DMS79 treated with DMSO at 0.1 percent for 48 hours (cell line): ENCODE data around the gene TREML4.
"Not testable (repeated sequence)": the region's sequence is repeated elsewhere in the genome, so short reads cannot be mapped to it uniquely, and the experiment has no call there.

Experiments
- DNase-seq: peaks from one replicate; lab custom pipeline; 2025; lab: John Stamatoyannopoulos, UW

TREML4 gene

GRCh38 chr6:41204156-41204555 is 24.0 kb upstream of the TREML4 start:
- DNase-seq: no peak

DNA sequence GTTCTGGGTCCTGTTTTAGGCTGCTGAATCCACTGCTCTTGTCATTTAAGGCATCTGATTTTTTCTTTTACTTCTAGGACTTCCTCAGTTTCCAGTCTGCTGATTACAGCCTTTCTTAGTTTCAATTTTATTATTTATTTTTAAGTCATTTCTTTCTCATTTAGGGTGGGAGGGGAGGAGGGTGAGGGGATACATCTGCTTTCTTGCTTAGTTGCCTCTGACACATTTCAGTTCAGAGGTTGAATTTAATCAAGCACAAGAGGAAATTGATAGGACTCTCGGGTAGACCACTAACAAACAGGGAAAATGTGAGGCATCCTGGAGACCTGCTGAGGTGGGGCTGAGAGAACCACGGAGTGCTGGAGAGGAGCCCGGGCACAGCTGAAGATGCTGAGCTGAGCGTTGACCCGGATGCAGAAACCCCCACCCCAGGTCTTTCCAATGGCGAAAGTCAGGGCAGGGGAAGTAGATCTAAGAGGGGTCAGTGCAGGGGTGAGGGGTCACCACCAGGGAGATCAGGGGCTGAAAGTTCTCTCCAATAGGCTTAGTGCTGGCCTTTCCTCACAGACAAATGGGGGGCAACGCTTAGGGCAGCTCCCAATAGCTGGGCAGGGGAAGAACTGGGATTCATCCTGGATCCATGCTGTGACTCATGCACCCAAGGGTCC is 19.6 kb upstream of the TREML4 start:
- DNase-seq: no peak

DNA sequence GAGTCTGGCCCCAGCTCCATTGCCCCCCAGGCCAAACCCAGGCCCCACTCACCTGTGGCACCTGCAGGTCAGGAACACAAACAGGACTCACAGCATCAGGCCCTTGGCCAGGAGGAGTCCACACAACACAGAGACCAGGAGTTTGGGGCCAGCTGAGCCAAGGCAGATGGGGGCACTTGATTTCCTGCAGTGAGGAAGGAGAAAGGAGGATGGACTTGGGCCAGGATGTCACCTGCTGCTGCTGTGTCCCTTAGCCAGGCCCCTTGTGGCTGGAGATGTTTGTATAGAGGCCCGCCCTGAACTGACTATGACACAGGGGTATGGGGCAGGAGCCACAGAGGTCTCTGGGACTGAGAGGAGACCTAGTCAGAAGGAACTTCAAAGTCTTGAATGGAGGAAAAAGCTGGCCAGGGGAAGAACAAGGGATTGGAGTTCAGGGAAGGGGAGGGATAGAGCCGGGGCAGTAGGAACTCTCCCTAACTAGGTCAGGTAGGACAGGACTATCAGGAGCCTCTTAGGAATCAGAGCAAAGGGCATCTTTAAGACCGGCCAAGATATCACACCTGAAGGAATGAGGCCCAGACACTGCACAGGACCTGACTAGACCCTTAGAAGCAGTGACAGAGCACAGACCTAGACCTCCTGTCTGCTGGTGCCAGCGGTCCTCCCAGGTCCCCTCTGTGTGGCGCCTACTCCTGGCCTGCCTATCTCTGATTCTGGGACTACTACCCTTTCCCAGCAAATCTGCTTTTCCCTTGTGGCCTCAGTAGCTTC is 18.4 kb upstream of the TREML4 start:
- no peak for DNase-seq

DNA sequence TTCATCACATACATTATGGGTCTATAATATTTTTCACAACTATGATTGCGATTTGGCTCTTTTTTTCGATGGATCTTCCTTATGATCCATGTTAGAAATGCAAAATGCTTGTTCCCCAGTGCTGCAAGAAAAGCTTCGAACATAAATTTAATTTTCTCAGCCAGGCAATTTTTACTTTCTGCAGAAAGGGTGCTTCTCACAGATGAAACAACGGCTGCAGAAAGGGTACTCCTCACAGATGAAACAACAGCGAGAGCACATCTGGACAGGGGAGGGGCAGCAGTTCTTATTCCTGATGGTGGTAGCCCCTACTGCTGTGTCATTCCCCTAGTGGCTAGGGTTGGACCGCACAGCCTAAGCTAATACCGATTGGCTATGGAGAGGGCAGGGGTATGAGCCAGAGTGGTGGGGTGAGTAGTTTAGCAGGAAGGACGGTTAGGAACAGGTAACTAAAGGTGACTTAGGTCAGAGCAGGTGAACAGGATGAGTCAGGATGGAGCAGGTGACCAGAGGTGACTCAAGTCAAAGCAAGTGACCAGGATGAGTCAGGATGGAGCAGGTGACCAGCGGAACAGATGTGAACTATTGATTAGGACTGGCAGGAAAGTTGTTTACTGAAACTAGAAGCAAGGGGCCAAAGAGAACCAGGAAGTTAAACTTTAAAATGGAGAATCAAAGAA is 13.4 kb upstream of the TREML4 start:
- no peak for DNase-seq

GRCh38 chr6:41215777-41216176 is 12.4 kb upstream of the TREML4 start:
- no peak for DNase-seq

DNA sequence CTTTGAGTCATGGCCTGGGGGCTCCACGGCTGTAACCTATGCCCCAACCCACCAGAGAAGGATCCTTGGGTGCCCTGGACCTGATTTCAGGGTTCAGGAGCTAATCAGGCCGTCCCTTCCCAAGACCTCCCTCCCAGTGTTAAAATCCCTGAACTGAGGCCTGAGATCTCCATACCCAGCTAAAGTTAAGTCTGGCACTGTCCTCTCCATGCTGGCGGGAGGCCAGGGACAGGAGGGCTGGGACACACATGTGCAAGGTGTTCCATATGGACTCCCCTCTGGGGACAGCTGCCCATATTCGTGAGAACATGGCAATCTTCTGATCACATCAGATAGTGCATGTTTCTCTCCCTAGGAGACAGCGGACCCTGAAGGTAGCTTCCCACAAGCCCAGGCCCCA is 11.5 kb upstream of the TREML4 start:
- DNase-seq: no peak

DNA sequence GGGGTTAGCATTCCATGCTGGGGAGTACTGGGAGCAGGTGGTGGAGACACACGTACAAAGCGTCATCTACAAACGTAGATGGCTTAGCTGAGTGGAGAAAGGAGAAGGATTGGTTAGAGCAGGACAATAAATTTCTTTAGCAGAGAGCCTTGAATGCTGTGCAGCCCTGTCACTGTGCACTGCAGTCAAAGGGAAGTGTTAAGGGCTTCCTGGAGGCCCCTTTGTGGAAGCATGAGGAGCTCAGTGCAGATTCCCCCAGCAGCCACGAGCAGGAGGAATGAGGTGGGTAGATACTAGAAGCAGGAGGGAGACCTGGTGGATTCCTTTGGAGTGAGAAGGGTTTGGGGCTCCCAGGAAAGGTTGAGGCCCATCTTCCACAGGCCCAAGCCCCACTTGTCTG is 6.1 kb upstream of the TREML4 start:
- no peak for DNase-seq

DNA sequence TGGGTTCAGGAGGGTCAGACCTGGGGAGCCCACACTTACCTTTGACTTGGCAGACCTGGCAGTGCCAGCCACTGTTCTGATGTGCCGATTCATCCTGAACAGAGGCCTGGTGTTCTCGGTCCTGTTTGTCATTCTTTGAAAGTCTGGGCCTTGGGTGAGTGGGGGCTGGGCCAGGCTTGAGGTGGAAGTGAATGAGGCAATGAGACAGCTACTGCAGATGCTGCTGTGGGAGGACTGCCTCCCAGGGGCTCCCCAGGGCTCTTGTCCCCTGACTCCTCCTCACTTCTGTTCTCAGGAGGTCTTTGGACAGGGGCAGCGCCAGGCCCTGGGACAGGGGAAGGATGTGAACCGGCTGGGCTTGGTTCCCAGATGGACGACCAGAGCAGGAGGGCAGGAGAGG is 5.6 kb upstream of the TREML4 start:
- DNase-seq: no peak

- no peak for DNase-seq
Measured at GRCh38 chr6:41224800-41225199, 3.3 kb upstream of the TREML4 start.

GRCh38 chr6:41226752-41227151 is 1.4 kb upstream of the TREML4 start:
- peak; percentile 31 for DNase-seq

DNA sequence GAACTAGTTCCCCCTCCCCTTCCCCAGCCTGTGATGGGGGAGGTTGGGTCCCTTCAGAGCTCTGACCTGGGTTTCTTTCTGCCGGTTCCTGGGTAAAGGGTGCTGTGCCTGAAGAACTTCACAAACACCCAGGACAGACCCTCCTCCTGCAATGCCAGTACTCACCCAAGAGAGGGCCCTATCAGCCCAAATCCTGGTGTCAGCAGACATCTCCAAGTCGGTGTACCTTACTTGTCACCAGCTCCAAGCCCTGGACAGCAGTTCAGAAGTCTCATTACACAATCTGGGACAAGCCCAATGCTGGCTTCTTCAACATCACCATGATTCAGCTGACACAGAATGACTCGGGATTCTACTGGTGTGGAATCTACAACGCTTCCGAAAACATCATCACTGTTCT is 467 bp downstream of the TREML4 start:
- DNase-seq: no peak

DNA sequence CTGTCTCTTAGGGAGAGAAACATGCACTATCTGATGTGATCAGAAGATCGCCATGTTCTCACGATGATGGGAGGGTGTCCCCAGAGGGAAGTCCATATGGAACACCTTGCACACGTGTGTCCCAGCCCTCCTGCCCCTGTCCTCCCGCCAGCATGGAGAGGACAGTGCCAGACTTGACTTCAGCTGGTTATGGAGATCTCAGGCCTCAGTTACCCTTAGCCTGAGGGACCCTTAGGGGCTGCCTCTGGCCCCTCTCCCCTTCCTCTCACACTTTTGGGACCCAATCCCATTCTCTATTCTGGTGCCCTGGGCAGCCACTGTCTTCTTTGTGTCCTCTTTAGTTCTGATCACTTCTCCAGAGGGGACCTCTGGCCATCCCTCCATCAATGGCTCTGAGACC is 1.6 kb downstream of the TREML4 start:
- no peak for DNase-seq

- no peak for DNase-seq
Measured at GRCh38 chr6:41231246-41231645, 3.1 kb downstream of the TREML4 start.

DNA sequence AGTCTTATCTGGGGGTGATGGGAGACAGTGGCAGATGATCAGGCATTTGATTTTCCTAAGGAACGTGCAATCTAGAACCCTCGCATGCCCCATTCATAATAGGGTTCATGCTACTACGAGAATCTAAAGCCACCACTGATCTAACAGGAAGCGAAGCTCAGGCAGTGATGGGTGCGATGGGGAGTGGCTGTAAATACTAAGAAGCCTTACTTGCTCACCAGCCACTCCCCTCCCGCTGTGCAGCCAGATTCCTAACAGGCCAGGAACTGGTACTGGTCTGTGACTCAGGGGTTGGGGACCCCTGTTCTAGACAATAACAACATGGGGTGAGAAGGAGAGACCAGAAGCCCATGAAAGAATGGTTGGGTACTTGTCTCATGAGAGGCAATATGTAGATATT is 4.5 kb downstream of the TREML4 start:
- DNase-seq: no peak

DNA sequence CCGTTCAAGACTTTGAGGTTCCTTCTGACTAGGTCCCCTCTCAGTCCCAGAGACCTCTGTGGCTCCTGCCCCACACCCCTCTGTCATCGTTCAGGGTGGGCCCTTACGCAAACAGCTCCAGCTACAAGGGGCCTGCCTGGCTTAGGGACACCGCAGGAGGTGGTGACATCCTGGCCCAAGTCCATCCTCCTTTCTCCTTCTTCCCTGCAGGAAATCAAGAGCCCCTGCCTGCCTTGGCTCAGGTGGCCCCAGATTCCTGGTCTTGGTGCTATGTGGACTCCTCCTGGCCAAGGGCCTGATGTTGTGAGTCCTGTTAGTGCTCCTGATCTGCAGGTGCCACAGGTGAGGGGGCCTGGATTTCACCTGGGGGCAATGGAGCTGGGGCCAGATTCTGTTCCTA is 8.1 kb downstream of the TREML4 start:
- no peak for DNase-seq

DNA sequence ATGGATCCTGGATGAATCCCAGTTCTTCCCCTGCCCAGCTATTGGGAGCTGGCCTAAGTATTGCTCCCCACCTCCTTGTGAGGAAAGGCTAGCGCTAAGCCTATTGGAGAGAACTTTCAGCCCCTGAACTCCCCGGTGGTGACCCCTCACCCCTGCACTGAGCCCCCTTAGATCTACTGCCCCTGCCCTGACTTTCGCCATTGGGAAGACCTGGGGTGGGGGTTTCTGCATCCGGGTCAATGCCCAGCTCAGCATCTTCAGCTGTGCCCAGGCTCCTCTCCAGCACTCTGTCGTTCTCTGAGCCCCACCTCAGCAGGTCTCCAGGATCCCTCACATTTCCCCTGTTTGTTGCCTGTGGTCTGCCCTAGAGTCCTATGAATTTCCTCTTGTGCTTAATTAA is 9.0 kb downstream of the TREML4 start:
- DNase-seq: no peak

- DNase-seq: no peak
Measured at GRCh38 chr6:41239467-41240159, 11.5 kb downstream of the TREML4 start.

DNA sequence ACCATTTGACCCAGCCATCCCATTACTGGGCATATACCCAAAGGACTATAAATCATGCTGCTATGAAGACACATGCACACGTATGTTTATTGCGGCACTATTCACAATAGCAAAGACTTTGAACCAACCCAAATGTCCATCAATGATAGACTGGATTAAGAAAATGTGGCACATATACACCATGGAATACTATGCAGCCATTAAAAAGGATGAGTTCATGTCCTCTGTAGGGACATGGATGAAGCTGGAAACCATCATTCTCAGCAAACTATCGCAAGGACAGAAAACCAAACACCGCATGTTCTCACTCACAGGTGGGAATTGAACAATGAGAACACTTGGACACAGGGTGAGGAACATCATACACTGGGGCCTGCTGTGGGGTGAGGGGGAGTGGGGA is 18.4 kb downstream of the TREML4 start:
- DNase-seq: not testable (repeated sequence)

GRCh38 chr6:41247288-41247865 is 19.2 kb downstream of the TREML4 start:
- no peak for DNase-seq

GRCh38 chr6:41247882-41248705 is 19.9 kb downstream of the TREML4 start:
- no peak for DNase-seq

DNA sequence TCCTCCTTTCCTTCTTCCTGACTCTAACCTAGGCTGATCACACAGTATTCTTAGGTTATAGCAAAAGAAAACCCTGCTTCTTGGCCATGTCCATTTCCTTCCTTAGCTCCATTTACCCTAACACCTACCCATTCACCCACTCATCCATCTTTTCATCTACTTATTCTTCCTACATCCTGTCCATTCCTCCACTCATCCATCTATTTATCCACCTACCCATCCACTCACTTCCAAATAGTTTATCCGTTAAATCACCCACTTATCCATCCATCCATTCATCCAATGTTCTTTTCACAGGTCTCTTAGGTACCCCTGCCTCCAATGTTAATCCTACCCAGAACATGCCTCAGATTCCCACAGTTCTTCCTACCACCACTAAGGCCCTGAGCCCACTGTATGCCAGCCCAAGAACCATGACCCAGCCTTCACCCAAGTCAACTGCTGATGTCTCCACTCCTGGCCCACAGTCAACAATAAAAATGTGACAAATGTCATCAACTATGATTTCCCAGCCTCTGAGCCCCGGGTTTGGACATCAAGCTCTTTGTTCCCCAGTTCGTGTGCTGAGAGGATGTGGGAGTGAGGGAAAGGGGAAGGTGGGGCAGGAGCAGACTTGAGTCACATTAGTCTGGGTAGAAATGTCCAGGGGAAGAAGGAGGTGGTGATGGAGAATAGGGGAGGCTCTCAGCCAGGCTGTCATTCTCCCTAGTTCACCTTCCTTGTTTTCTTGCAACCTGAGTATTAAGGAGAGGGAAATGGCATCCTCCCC is 24.4 kb downstream of the TREML4 start:
- DNase-seq: no peak
